ENCODE measurements around the gene SLC26A11. TPM values are rescaled to one million over a fixed set of nuclear protein-coding genes. Genes with fewer than 3 reads are reported as not detected.

SLC26A11 gene
- total and polyA plus RNA-seq, 2 of the 13 experiments (the other 11 are each of a cell fraction or from before 2014, with no cell fraction given), result 8.7 to 13.2 TPM

DNA sequence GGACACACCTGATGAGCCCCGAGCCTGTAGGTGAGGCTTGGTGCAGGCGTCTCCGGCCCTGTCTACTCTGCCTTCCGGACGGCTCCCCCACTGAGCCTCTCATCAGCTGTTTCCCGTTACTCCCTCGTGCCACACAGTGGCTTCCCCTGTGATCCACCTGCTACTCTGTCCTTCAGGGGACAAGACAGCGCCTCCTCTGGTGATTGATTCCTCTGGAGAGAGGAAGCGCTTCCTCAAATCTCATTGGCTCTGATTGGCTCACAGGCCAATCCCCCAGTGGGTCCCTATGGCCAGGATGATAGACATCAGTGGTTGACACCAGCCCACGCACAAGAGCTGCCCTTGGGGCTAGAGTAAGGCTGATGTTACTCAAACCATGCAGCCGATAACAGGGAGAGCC is 64.4 kb downstream of the SLC26A11 start:
- no peak overlapping the region for H3K27ac ChIP-seq (ENCODE audit: extremely low read length, insufficient read depth, low read length)
- no peak overlapping the region for H3K4me2 ChIP-seq (ENCODE audit: low read depth, low read length)
- in situ Hi-C loops (cut with HindIII; ENCODE audit: extremely low pct_ligation_motif_present, low pct_unique_long_range_greater_than_20kb) (no loop called here), intact Hi-C loops (cut with micrococcal nuclease; ENCODE audit: unreplicated experiment) (no loop called here)
- no peak for FAIRE-seq
- DNase-seq (ENCODE audit: low spot score), result no peak
- TF ChIP-seq, protein P1, sequence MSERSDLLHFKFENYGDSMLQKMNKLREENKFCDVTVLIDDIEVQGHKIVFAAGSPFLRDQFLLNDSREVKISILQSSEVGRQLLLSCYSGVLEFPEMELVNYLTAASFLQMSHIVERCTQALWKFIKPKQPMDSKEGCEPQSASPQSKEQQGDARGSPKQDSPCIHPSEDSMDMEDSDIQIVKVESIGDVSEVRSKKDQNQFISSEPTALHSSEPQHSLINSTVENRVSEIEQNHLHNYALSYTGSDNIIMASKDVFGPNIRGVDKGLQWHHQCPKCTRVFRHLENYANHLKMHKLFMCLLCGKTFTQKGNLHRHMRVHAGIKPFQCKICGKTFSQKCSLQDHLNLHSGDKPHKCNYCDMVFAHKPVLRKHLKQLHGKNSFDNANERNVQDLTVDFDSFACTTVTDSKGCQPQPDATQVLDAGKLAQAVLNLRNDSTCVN (CRISPR knock-in tag; IDR thresholded peaks at IDR 0.05; ENCODE audit: borderline replicate concordance), result no peak
- no peak for TF ChIP-seq NFIC (IDR thresholded peaks at IDR 0.05; ENCODE audit: low read length)
- TF ChIP-seq, protein P2, sequence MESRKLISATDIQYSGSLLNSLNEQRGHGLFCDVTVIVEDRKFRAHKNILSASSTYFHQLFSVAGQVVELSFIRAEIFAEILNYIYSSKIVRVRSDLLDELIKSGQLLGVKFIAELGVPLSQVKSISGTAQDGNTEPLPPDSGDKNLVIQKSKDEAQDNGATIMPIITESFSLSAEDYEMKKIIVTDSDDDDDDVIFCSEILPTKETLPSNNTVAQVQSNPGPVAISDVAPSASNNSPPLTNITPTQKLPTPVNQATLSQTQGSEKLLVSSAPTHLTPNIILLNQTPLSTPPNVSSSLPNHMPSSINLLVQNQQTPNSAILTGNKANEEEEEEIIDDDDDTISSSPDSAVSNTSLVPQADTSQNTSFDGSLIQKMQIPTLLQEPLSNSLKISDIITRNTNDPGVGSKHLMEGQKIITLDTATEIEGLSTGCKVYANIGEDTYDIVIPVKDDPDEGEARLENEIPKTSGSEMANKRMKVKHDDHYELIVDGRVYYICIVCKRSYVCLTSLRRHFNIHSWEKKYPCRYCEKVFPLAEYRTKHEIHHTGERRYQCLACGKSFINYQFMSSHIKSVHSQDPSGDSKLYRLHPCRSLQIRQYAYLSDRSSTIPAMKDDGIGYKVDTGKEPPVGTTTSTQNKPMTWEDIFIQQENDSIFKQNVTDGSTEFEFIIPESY (CRISPR knock-in tag; IDR thresholded peaks at IDR 0.05), result 0 out of 2 replicates have a peak, but pooled peaks have one; percentile 44
- TF ChIP-seq, protein P3, sequence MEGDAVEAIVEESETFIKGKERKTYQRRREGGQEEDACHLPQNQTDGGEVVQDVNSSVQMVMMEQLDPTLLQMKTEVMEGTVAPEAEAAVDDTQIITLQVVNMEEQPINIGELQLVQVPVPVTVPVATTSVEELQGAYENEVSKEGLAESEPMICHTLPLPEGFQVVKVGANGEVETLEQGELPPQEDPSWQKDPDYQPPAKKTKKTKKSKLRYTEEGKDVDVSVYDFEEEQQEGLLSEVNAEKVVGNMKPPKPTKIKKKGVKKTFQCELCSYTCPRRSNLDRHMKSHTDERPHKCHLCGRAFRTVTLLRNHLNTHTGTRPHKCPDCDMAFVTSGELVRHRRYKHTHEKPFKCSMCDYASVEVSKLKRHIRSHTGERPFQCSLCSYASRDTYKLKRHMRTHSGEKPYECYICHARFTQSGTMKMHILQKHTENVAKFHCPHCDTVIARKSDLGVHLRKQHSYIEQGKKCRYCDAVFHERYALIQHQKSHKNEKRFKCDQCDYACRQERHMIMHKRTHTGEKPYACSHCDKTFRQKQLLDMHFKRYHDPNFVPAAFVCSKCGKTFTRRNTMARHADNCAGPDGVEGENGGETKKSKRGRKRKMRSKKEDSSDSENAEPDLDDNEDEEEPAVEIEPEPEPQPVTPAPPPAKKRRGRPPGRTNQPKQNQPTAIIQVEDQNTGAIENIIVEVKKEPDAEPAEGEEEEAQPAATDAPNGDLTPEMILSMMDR (CRISPR knock-in tag; IDR thresholded peaks at IDR 0.05), result 0 out of 2 replicates have a peak, but pooled peaks have one; percentile 6
- no peaks in the 10 kb centered on the region for H3K9me3 ChIP-seq (ENCODE audit: low read length)
- 96% methylated on average over 9 of the region's 11 CpGs for WGBS (ENCODE audit: low lambda C conversion rate)
- H3K27me3 ChIP-seq (ENCODE audit: control insufficient read depth in 1 of 2, insufficient read depth in 2 of 2, low read length in 2 of 2), result no peaks in the 10 kb centered on the region
- peaks cover 8 to 21% of the 10 kb centered on the region in 2 experiments for H3K36me3 ChIP-seq (replicated peaks in 1 of 2; ENCODE audit: control insufficient read depth in 1 of 2, insufficient read depth in 2 of 2, low read length in 2 of 2)
- H3K79me2 ChIP-seq (ENCODE audit: insufficient read depth, low read length), result no peaks in the 10 kb centered on the region
- no TSS peak for BruUV-seq (replicated peaks)
- CTCF ChIA-PET (ENCODE audit: low intra/inter-chr PET ratio, low total read pairs), result no interaction called here
- POLR2A ChIA-PET, result interaction anchor here (0.7 to 1.9 kb wide), 3 partner anchors 11 to 156 kb away, joined by 3 to 7 read pairs (median 3); no protein-coding TSS in a partner anchor
- no peaks in the 10 kb centered on the region for H4K20me1 ChIP-seq (ENCODE audit: insufficient read depth, low read length)
- no peaks in the 10 kb centered on the region for H3K4me1 ChIP-seq (ENCODE audit: insufficient read depth, low read length)
- no peak; the same call in none of the 3 replicates for ATAC-seq
- H3K9ac ChIP-seq (ENCODE audit: insufficient read depth, low read depth, low read length), result no peak overlapping the region
- H3K4me3 ChIP-seq (replicated peaks in 1 of 3; ENCODE audit: insufficient read depth in 1 of 3, low read depth in 2 of 3, low read length in 3 of 3), result no peak overlapping the region
- no peak overlapping the region for H2AFZ ChIP-seq (ENCODE audit: low read length)

Data from HepG2 (cell line).